ENCODE measurements around the gene TMEM233. TPM values are rescaled to one million over a fixed set of nuclear protein-coding genes. Genes with fewer than 3 reads are reported as not detected.

Gene TMEM233
- total RNA-seq, 1 donor from 2014 or later: 0.25 TPM

- peak; percentile 38 for DNase-seq
- peak; percentile 63 for ATAC-seq
- intact Hi-C loops (cut with micrococcal nuclease): no loop called here
Measured at GRCh38 chr12:119673634-119674033, 80.1 kb downstream of the TMEM233 start.

- intact Hi-C loops (cut with micrococcal nuclease): no loop called here
- ATAC-seq (no peak), DNase-seq (no peak)
Measured at GRCh38 chr12:119674560-119674959, 81.0 kb downstream of the TMEM233 start.

GRCh38 chr12:119676022-119676421 lies 82.4 kb downstream of the TMEM233 start:
- intact Hi-C loops (cut with micrococcal nuclease): no loop called here
- DNase-seq: no peak

GRCh38 chr12:119676573-119676972 lies 83.0 kb downstream of the TMEM233 start:
- ATAC-seq (no peak), DNase-seq (no peak)
- intact Hi-C loops (cut with micrococcal nuclease): no loop called here

More at GRCh38 chr12:119676022-119676421, 82.4 kb downstream of the TMEM233 start:
- ATAC-seq: no peak

- DNase-seq (no peak), ATAC-seq (no peak)
- intact Hi-C loops (cut with micrococcal nuclease): no loop called here
Measured at GRCh38 chr12:119678459-119678858, 84.9 kb downstream of the TMEM233 start.

- DNase-seq (no peak), ATAC-seq (no peak)
- intact Hi-C loops (cut with micrococcal nuclease): no loop called here
Measured at GRCh38 chr12:119679081-119679480, 85.5 kb downstream of the TMEM233 start.

GRCh38 chr12:119679490-119679889 lies 85.9 kb downstream of the TMEM233 start:
- DNase-seq (no peak), ATAC-seq (peak; percentile 19)
- intact Hi-C loops (cut with micrococcal nuclease): no loop called here

GRCh38 chr12:119681111-119681510 lies 87.5 kb downstream of the TMEM233 start:
- no peak for ATAC-seq
- no peak for DNase-seq
- intact Hi-C loops (cut with micrococcal nuclease): no loop called here

- ATAC-seq (peak; percentile 15), DNase-seq (no peak)
- intact Hi-C loops (cut with micrococcal nuclease): no loop called here
Measured at GRCh38 chr12:119681728-119682638, 88.4 kb downstream of the TMEM233 start.

- ATAC-seq (no peak), DNase-seq (no peak)
- intact Hi-C loops (cut with micrococcal nuclease): no loop called here
Measured at GRCh38 chr12:119682639-119683252, 89.2 kb downstream of the TMEM233 start.

- intact Hi-C loops (cut with micrococcal nuclease): no loop called here
- ATAC-seq: no peak
- no peak for DNase-seq
Measured at GRCh38 chr12:119683413-119683812, 89.8 kb downstream of the TMEM233 start.

- no peak for DNase-seq
- ATAC-seq: no peak
- intact Hi-C loops (cut with micrococcal nuclease): no loop called here
Measured at GRCh38 chr12:119683816-119684215, 90.2 kb downstream of the TMEM233 start.

GRCh38 chr12:119684711-119685369 lies 91.3 kb downstream of the TMEM233 start:
- DNase-seq (no peak), ATAC-seq (no peak)
- intact Hi-C loops (cut with micrococcal nuclease): no loop called here

GRCh38 chr12:119685375-119685774 lies 91.8 kb downstream of the TMEM233 start:
- ATAC-seq: no peak
- intact Hi-C loops (cut with micrococcal nuclease): no loop called here
- DNase-seq: no peak

GRCh38 chr12:119686355-119686754 lies 92.8 kb downstream of the TMEM233 start:
- intact Hi-C loops (cut with micrococcal nuclease): no loop called here
- DNase-seq (no peak), ATAC-seq (no peak)

GRCh38 chr12:119686776-119687175 lies 93.2 kb downstream of the TMEM233 start:
- ATAC-seq (no peak), DNase-seq (no peak)
- intact Hi-C loops (cut with micrococcal nuclease): no loop called here

- no peak for DNase-seq
- intact Hi-C loops (cut with micrococcal nuclease): no loop called here
- ATAC-seq: peak; percentile 28
Measured at GRCh38 chr12:119687406-119687805, 93.8 kb downstream of the TMEM233 start.

GRCh38 chr12:119687879-119688278 lies 94.3 kb downstream of the TMEM233 start:
- intact Hi-C loops (cut with micrococcal nuclease): no loop called here
- DNase-seq: no peak
- ATAC-seq: no peak

- ATAC-seq (no peak), DNase-seq (no peak)
- intact Hi-C loops (cut with micrococcal nuclease): no loop called here
Measured at GRCh38 chr12:119689935-119690500, 96.4 kb downstream of the TMEM233 start.
